Fibroblast of lung (primary cell): ENCODE measurements around the gene SLC35F4. TPM values are rescaled to one million over a fixed set of nuclear protein-coding genes. Genes with fewer than 3 reads are reported as not detected.

Source experiments
- DNase-seq, 2 donors: peaks; one replicate each; pipeline versions ENCODE4 v3.0.0 to v3.0.0-alpha.2; 2010; ENCODE audit warnings: low read depth in 2 of 2
- H2AFZ ChIP-seq: 2 replicates; pipeline ENCODE4 v1.5.1; 2012; ENCODE audit warnings: low read length, control low read depth, inconsistent platforms
- H3K27ac ChIP-seq: 2 replicates; pipeline ENCODE4 v1.5.1; 2011; ENCODE audit warnings: low read length, control low read depth; ENCODE audit not compliant: insufficient read depth
- H3K27me3 ChIP-seq: 2 replicates; pipeline ENCODE4 v1.5.1; 2011; ENCODE audit warnings: mild to moderate bottlenecking, low read length; ENCODE audit not compliant: control insufficient read depth, insufficient read depth
- H3K36me3 ChIP-seq: 2 replicates; pipeline ENCODE4 v1.5.1; 2011; ENCODE audit warnings: low read length; ENCODE audit not compliant: control insufficient read depth, insufficient read depth
- H3K4me1 ChIP-seq: 2 replicates; pipeline ENCODE4 v1.5.1; 2011; ENCODE audit warnings: low read length; ENCODE audit not compliant: control insufficient read depth, insufficient read depth; ENCODE audit errors: extremely low read depth
- H3K4me2 ChIP-seq: 2 replicates; pipeline ENCODE4 v1.5.1; 2011; ENCODE audit warnings: low read length, control low read depth; ENCODE audit not compliant: insufficient read depth; ENCODE audit errors: extremely low read depth
- H3K4me3 ChIP-seq, 4 experiments: fragments of 200-600 bp in 1 of 4; sonication (generic) in 1 of 4; replicated peaks in 1 of 4; 2 replicates each; pipeline ENCODE4 v1.5.1; 2011 to 2016; ENCODE audit warnings: low read length in 4 of 4, low read depth in 3 of 4, mild to moderate bottlenecking in 3 of 4, control low read depth in 2 of 4, inconsistent platforms in 1 of 4, mixed read lengths in 1 of 4; ENCODE audit not compliant: insufficient read depth in 1 of 4; ENCODE audit errors: control extremely low read depth in 1 of 4
- H3K79me2 ChIP-seq: 2 replicates; pipeline ENCODE4 v1.5.1; 2012; ENCODE audit warnings: mild to moderate bottlenecking, low read length, inconsistent platforms; ENCODE audit not compliant: control insufficient read depth, insufficient read depth
- H3K9ac ChIP-seq: 2 replicates; pipeline ENCODE4 v1.5.1; 2011; ENCODE audit warnings: mild to moderate bottlenecking, low read length, control low read depth; ENCODE audit not compliant: insufficient read depth
- H3K9me3 ChIP-seq: 2 replicates; pipeline ENCODE4 v1.5.1; 2012; ENCODE audit warnings: low read depth, low read length; ENCODE audit not compliant: control insufficient read depth, insufficient read depth
- H4K20me1 ChIP-seq: 2 replicates; pipeline ENCODE4 v1.5.1; 2011; ENCODE audit warnings: low read length; ENCODE audit not compliant: control insufficient read depth, insufficient read depth; ENCODE audit errors: extremely low read depth
- CTCF ChIP-seq, 2 donors: IDR thresholded peaks in 1 of 2; conservative IDR thresholded peaks in 1 of 2; 1 replicate in 1 of 2; 2 replicates in 1 of 2; pipeline ENCODE4 v1.5.1; 2011 to 2012; ENCODE audit warnings: low read length in 2 of 2, control low read depth in 1 of 2, inconsistent platforms in 1 of 2, low read depth in 1 of 2, mild to moderate bottlenecking in 1 of 2
- EZH2 ChIP-seq: IDR thresholded peaks from 2 replicates; pipeline ENCODE4 v1.5.1; 2012; ENCODE audit warnings: low read length, control low read depth, mild to moderate bottlenecking; ENCODE audit errors: missing control alignments
- polyA plus RNA-seq, 2 donors: library from polyadenylated mRNA; depleted of rRNA in 1 of 2; stranded (reverse) in 1 of 2; unstranded in 1 of 2; fragments of >200 nt; gene quantifications; 2 replicates each; pipeline ENCODE4 v1.2.1, GENCODE V29; 2011 to 2012; ENCODE audit warnings: missing spikeins in 1 of 2
- total RNA-seq: library from RNA; depleted of rRNA; stranded (reverse); fragments of >200 nt; gene quantifications from 2 replicates; pipeline ENCODE4 v1.2.1, GENCODE V29; 2014

Gene SLC35F4
- total and polyA plus RNA-seq, 2 donors (not counting 1 experiment from before 2014, with no cell fraction given), result not detected

GRCh38 chr14:57854571-57854970 is 11.3 kb downstream of the SLC35F4 start:
- Histone ChIP-seq H3K4me1 (no peaks in the 10 kb centered on the region), H3K4me3 (no peak overlapping the region), H2AFZ (no peak overlapping the region), H4K20me1 (no peaks in the 10 kb centered on the region), H3K4me2 (no peak overlapping the region), H3K79me2 (no peaks in the 10 kb centered on the region), H3K9me3 (no peaks in the 10 kb centered on the region), H3K27me3 (no peaks in the 10 kb centered on the region), H3K27ac (no peak overlapping the region), H3K9ac (no peak overlapping the region), H3K36me3 (no peaks in the 10 kb centered on the region)
- DNase-seq, result no peak
- TF ChIP-seq CTCF (conservative IDR thresholded peaks at IDR 0.05 in 1 of 2, IDR thresholded peaks at IDR 0.05 in 1 of 2; ENCODE audit: low read depth in 1 of 2, low read length in 2 of 2) (no peak), EZH2 (no peak)

- Histone ChIP-seq H3K4me1 (no peaks in the 10 kb centered on the region), H3K9me3 (no peaks in the 10 kb centered on the region), H3K9ac (no peak overlapping the region), H3K27ac (no peak overlapping the region), H3K27me3 (no peaks in the 10 kb centered on the region), H3K4me2 (no peak overlapping the region), H2AFZ (no peak overlapping the region), H3K79me2 (no peaks in the 10 kb centered on the region), H3K36me3 (no peaks in the 10 kb centered on the region), H4K20me1 (no peaks in the 10 kb centered on the region), H3K4me3 (no peak overlapping the region)
- DNase-seq, result no peak
- TF ChIP-seq EZH2 (no peak), CTCF (conservative IDR thresholded peaks at IDR 0.05 in 1 of 2, IDR thresholded peaks at IDR 0.05 in 1 of 2; ENCODE audit: low read depth in 1 of 2, low read length in 2 of 2) (no peak)
These were observed 14.5 kb downstream of the SLC35F4 start for GRCh38 chr14:57851354-57851753.

- no peak for DNase-seq
- Histone ChIP-seq H3K36me3 (no peaks in the 10 kb centered on the region), H3K9ac (no peak overlapping the region), H2AFZ (no peak overlapping the region), H3K79me2 (no peaks in the 10 kb centered on the region), H3K27ac (no peak overlapping the region), H3K4me1 (peaks cover 2% of the 10 kb centered on the region), H3K27me3 (no peaks in the 10 kb centered on the region), H3K4me3 (no peak overlapping the region), H3K9me3 (no peaks in the 10 kb centered on the region), H3K4me2 (no peak overlapping the region), H4K20me1 (no peaks in the 10 kb centered on the region)
- no peak for TF ChIP-seq EZH2
- TF ChIP-seq CTCF (conservative IDR thresholded peaks at IDR 0.05 in 1 of 2, IDR thresholded peaks at IDR 0.05 in 1 of 2; ENCODE audit: low read depth in 1 of 2, low read length in 2 of 2), result no peak
These were observed 17.1 kb downstream of the SLC35F4 start for GRCh38 chr14:57848786-57849185.
